LNCaP clone FGC (cell line): ENCODE results near the gene S1PR4.

Experiments
- DNase-seq: peaks from one replicate; pipeline ENCODE4 v3.0.0-alpha.2; 2011; ENCODE audit warnings: low read depth
- H3K4me3 ChIP-seq: 2 replicates; pipeline ENCODE4 v1.5.1; 2011; ENCODE audit warnings: mild to moderate bottlenecking, low read depth, low read length, control low read depth
- CTCF ChIP-seq: IDR thresholded peaks from 2 replicates; pipeline ENCODE4 v1.5.1; 2012; ENCODE audit warnings: mild to moderate bottlenecking; ENCODE audit not compliant: control insufficient read depth, insufficient read depth; ENCODE audit errors: extremely low read depth

S1PR4 gene

GRCh38 chr19:3192228-3192635, 13.7 kb downstream of the S1PR4 start:
- no peak overlapping the region for H3K4me3 ChIP-seq
- no peak for TF ChIP-seq CTCF
- no peak for DNase-seq

- no peak for TF ChIP-seq CTCF
- no peak for DNase-seq
- no peak overlapping the region for H3K4me3 ChIP-seq
Observed at GRCh38 chr19:3192684-3193083, 14.1 kb downstream of the S1PR4 start.

- TF ChIP-seq CTCF, result no peak
- H3K4me3 ChIP-seq, result no peak overlapping the region
- no peak for DNase-seq
Observed at GRCh38 chr19:3193256-3194105, 14.9 kb downstream of the S1PR4 start.

GRCh38 chr19:3194106-3195087, 15.8 kb downstream of the S1PR4 start:
- TF ChIP-seq CTCF, result no peak
- no peak overlapping the region for H3K4me3 ChIP-seq
- no peak for DNase-seq

GRCh38 chr19:3196064-3196932, 17.7 kb downstream of the S1PR4 start:
- no peak for TF ChIP-seq CTCF
- DNase-seq, result no peak

GRCh38 chr19:3196933-3197205, 18.3 kb downstream of the S1PR4 start:
- DNase-seq, result no peak
- TF ChIP-seq CTCF, result no peak
- H3K4me3 ChIP-seq, result no peak overlapping the region

More at GRCh38 chr19:3196064-3196932, 17.7 kb downstream of the S1PR4 start:
- no peak overlapping the region for H3K4me3 ChIP-seq
